Measurements from ENCODE around the gene PLPPR3. TPM values are rescaled to one million over a fixed set of nuclear protein-coding genes. Genes with fewer than 3 reads are reported as not detected.
A peak's percentile ranks its signal among the peaks of the same experiment; 100 is the strongest.
"Not testable (repeated sequence)": the region's sequence is repeated elsewhere in the genome, so short reads cannot be mapped to it uniquely, and the experiment has no call there.

Gene PLPPR3
- total and polyA plus RNA-seq, 10 donors, result 0.03 to 0.79 (median 0.42) TPM; not detected in 4

DNA sequence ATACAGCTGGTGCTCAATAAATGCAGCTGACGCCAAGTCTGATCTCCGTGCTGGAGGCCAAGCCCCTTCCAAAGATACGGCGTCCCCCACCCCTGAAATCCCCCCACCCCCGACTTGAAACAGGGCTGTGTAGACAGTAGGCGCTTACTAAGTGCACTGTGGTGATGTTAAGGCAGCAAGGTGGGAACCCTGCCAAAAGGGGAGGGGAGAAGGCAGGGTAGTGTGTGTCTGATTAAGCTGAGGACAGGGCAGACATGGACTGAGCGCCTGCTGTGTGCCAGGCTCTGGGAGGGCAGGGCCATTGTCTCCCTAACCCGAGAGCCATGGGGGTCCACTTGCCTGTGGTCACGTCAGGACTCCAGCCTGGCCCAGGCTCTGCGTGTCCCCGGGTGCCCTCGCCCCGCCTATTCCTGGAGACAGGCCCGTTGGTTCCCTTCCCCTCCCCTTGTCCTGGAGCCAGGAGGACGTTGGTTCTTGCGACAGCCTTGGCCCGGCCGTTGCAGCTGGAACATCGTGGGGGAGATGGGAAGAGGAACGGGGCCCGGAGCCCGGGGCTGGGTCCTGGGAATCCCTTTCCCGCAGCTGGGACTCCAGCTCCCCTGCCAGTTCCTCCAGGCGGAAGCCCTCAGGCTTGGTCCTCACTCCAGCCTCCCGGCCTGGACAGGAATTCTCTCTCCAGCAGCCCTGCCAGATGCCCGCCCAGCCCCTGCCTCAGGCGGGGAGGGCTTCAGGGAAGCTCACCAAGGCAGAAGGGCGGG, 28.6 kb upstream of the PLPPR3 start:
- H3K9me3 ChIP-seq, result no peaks in the 10 kb centered on the region
- H3K27me3 ChIP-seq (replicated peaks in 1 of 7), result peaks cover 0 to 97% (median 55%) of the 10 kb centered on the region in 7 donors
- peak overlapping the region in 7 of 8 donors; percentile 60 to 82 (median 79) for H3K27ac ChIP-seq
- TF ChIP-seq POLR2AphosphoS5 (IDR thresholded peaks at IDR 0.05) (peak; percentile 80 to 88 (median 81)), POLR2A (IDR thresholded peaks at IDR 0.05) (no peak)
- DNase-seq, result peak; percentile 81
- WGBS, 5 donors, result 20 to 24% (median 21%) methylated on average over 17 to 28 of the region's 28 CpGs
- no peaks in the 10 kb centered on the region for H3K36me3 ChIP-seq
- intact Hi-C loops (cut with DNase I; ENCODE audit: low total_unique reads), result loop anchor here (10.0 kb wide), 1 partner anchor 76 kb away; no protein-coding TSS in a partner anchor
- peak overlapping the region in 1 of 8 donors; percentile 5 for H3K4me3 ChIP-seq
- peaks cover 0 to 60% (median 30%) of the 10 kb centered on the region in 6 donors for H3K4me1 ChIP-seq

DNA sequence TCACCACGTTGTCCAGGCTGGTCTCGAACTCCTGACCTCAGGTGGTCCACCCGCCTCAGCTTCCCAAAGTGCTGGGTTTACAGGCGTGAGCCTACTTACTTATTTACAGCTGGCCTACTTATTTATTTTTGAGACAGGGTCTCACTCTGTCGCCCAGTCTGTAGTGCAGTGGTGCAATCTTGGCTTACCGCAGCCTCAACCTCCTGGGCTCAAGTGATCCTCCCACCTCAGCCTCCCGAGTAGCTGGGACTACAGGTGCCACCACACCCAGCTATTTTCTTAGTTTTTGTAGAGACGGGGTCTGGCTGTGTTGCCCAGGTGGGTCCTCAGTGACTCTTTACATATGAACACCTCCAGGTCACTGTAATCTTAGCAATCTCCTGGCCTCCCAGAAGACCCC, 27.4 kb upstream of the PLPPR3 start:
- H3K9me3 ChIP-seq; intact Hi-C loops (cut with DNase I; ENCODE audit: low total_unique reads); DNase-seq; H3K36me3 ChIP-seq; H3K4me3 ChIP-seq: not testable (repeated sequence)
- peaks cover 0 to 97% (median 64%) of the 10 kb centered on the region in 7 donors for H3K27me3 ChIP-seq (replicated peaks in 1 of 7)
- 62 to 84% (median 74%) methylated on average over 8 of the region's 8 CpGs for whole genome bisulfite sequencing, 5 donors
- peak overlapping the region in 3 of 8 donors; percentile 15 to 79 (median 63) for H3K27ac ChIP-seq
- peaks cover 0 to 68% (median 31%) of the 10 kb centered on the region in 6 donors for H3K4me1 ChIP-seq

DNA sequence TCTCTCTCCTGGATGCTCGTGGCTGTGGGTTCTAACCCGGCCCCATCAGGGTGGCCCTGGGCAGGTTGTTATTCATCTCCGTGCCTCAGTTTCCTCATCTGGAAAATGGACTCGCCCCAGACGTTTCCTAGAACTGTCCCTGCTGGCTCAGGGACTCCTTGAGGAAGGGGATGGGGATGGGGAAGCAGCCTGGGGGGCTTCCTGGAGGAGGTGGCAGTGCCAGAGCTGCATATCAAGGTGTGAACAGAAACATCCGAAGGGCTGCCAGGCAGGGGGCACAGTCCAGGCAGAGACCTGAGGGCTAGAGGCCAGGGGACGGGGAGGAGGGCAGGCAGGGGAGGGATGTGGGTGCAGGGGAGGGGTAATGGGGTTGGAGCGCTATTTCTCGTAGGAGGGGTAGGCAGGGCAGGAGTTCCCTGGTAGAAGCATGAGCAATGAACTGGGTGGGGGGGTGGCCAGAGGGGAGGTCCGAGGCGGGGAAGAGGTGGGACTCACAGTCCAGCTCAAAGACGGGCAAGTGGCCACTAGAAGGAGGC, 26.7 kb upstream of the PLPPR3 start:
- peaks cover under 1 to 100% (median 67%) of the 10 kb centered on the region in 7 donors for H3K27me3 ChIP-seq (replicated peaks in 1 of 7)
- WGBS, 5 donors, result 25 to 46% (median 36%) methylated on average over 10 to 12 of the region's 12 CpGs

DNA sequence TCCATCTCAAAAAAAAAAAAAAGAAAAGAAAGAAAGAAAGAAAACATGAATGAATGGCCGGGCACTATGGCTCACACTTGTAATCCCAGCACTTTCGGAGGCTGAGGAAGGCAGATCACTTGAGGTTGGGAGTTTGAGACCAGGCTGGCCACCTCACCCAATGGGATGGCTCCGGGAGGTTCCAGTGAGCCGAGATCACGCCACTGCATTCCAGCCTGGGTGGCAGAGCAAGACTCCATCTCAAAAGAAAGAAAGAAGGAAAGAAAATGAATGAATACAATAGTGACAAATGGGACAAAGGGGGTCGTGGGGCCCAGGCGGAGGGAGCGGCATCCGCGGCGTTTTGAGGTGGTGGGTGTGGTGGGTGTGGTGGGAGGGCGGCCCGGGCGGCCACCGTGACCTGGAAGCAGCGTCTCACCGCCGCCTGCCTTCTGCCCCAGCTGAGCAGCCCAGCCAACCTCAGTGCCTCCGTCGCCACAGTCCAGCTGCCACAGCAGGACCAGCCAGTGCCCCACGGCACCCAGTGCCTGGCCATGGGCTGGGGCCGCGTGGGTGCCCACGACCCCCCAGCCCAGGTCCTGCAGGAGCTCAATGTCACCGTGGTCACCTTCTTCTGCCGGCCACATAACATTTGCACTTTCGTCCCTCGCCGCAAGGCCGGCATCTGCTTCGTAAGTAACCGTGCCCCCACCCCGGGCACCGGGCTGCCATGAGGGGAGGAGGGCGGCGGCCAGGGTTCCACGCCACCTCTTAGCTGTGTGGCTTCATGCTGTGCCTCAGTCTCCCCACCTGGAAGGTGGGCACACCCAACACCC, 24.2 kb upstream of the PLPPR3 start:
- Histone ChIP-seq H3K9me3 (no peaks in the 10 kb centered on the region), H3K27me3 (replicated peaks in 1 of 7) (peaks cover 3 to 98% (median 60%) of the 10 kb centered on the region in 7 donors), H3K36me3 (no peaks in the 10 kb centered on the region), H3K4me3 (no peak overlapping the region), H3K4me1 (peaks cover 0 to 63% (median 30%) of the 10 kb centered on the region in 6 donors), H3K27ac (no peak overlapping the region)
- intact Hi-C loops (cut with DNase I; ENCODE audit: low total_unique reads), result no loop called here
- TF ChIP-seq POLR2A (IDR thresholded peaks at IDR 0.05), result no peak
- TF ChIP-seq, protein P1, sequence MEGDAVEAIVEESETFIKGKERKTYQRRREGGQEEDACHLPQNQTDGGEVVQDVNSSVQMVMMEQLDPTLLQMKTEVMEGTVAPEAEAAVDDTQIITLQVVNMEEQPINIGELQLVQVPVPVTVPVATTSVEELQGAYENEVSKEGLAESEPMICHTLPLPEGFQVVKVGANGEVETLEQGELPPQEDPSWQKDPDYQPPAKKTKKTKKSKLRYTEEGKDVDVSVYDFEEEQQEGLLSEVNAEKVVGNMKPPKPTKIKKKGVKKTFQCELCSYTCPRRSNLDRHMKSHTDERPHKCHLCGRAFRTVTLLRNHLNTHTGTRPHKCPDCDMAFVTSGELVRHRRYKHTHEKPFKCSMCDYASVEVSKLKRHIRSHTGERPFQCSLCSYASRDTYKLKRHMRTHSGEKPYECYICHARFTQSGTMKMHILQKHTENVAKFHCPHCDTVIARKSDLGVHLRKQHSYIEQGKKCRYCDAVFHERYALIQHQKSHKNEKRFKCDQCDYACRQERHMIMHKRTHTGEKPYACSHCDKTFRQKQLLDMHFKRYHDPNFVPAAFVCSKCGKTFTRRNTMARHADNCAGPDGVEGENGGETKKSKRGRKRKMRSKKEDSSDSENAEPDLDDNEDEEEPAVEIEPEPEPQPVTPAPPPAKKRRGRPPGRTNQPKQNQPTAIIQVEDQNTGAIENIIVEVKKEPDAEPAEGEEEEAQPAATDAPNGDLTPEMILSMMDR (IDR thresholded peaks at IDR 0.05 in 8 of 11, conservative IDR thresholded peaks at IDR 0.05 in 3 of 11), result no peak
- no peak for TF ChIP-seq POLR2AphosphoS5 (IDR thresholded peaks at IDR 0.05)
- WGBS, 5 donors, result 63 to 72% (median 70%) methylated on average over 36 to 37 of the region's 37 CpGs
- no peak for DNase-seq

More for the DNA sequence above, 26.7 kb upstream of the PLPPR3 start:
- no peaks in the 10 kb centered on the region for H3K36me3 ChIP-seq
- peak overlapping the region in 3 of 8 donors; percentile 15 to 79 (median 63) for H3K27ac ChIP-seq
- intact Hi-C loops (cut with DNase I; ENCODE audit: low total_unique reads), result no loop called here
- TF ChIP-seq POLR2AphosphoS5 (IDR thresholded peaks at IDR 0.05) (no peak), POLR2A (IDR thresholded peaks at IDR 0.05) (no peak)
- TF ChIP-seq, protein P1 (IDR thresholded peaks at IDR 0.05 in 8 of 11, conservative IDR thresholded peaks at IDR 0.05 in 3 of 11), result no peak
- H3K4me3 ChIP-seq, result no peak overlapping the region
- no peaks in the 10 kb centered on the region for H3K9me3 ChIP-seq
- H3K4me1 ChIP-seq, result peaks cover 0 to 74% (median 37%) of the 10 kb centered on the region in 6 donors
- peak; percentile 42 for DNase-seq
